ENCODE results near the gene ITPR1. TPM values are rescaled to one million over a fixed set of nuclear protein-coding genes. Genes with fewer than 3 reads are reported as not detected.

ITPR1 gene
- total and polyA plus RNA-seq, 2 experiments from 2014 or later, result 6.8 to 21.0 TPM

DNA sequence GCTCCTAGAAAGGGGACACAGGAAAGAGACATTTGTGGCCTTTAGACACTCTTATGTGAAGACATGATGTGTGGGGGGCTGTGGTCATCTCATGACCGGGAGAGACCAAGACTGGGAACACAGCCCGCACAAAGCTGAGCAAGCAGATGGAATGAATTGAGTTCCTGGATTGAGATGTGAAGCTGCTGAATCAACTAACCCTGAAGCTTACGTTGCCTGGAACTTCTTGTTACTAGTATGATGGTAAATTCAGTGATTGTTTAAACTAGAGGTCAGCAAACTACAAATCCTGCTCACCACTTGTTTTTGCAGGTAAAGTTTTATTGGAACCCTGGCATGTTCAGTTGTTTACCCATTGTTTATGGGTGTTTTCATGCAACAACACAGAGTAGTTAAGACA lies 402.7 kb downstream of the ITPR1 start:
- Histone ChIP-seq H3K4me2 (no peak overlapping the region), H3F3A (replicated peaks; ENCODE audit: low read depth) (no peaks in the 10 kb centered on the region), H3K9me2 (ENCODE audit: insufficient read depth) (no peaks in the 10 kb centered on the region; the same call in 1 of the 2 replicates), H3K36me3 (ENCODE audit: insufficient read depth) (no peaks in the 10 kb centered on the region), H3K27ac (ENCODE audit: low read depth) (no peak overlapping the region), H3K27me3 (ENCODE audit: insufficient read depth) (no peaks in the 10 kb centered on the region), H4K20me1 (replicated peaks; ENCODE audit: insufficient read depth) (no peaks in the 10 kb centered on the region), H3K4me1 (ENCODE audit: insufficient read depth) (no peaks in the 10 kb centered on the region), H3K79me2 (replicated peaks; ENCODE audit: insufficient read depth) (no peaks in the 10 kb centered on the region), H3K4me3 (no peak overlapping the region), H2AFZ (no peak overlapping the region)
- H3K9me3 Mint-ChIP-seq, result no peaks in the 10 kb centered on the region
- no peak for ATAC-seq
- H3K4me3 Mint-ChIP-seq, result no peak overlapping the region
- H3K27me3 Mint-ChIP-seq (ENCODE audit: insufficient read depth, low read depth, poor library complexity), result no peaks in the 10 kb centered on the region
- peaks cover 3% of the 10 kb centered on the region; the same call in 2 of the 3 replicates for H3K4me1 Mint-ChIP-seq
- no peak for DNase-seq (ENCODE audit: low spot score)
- no peak overlapping the region for H3K27ac Mint-ChIP-seq
- no peaks in the 10 kb centered on the region for H3K36me3 Mint-ChIP-seq (ENCODE audit: low read depth)
- TF ChIP-seq, protein P1, sequence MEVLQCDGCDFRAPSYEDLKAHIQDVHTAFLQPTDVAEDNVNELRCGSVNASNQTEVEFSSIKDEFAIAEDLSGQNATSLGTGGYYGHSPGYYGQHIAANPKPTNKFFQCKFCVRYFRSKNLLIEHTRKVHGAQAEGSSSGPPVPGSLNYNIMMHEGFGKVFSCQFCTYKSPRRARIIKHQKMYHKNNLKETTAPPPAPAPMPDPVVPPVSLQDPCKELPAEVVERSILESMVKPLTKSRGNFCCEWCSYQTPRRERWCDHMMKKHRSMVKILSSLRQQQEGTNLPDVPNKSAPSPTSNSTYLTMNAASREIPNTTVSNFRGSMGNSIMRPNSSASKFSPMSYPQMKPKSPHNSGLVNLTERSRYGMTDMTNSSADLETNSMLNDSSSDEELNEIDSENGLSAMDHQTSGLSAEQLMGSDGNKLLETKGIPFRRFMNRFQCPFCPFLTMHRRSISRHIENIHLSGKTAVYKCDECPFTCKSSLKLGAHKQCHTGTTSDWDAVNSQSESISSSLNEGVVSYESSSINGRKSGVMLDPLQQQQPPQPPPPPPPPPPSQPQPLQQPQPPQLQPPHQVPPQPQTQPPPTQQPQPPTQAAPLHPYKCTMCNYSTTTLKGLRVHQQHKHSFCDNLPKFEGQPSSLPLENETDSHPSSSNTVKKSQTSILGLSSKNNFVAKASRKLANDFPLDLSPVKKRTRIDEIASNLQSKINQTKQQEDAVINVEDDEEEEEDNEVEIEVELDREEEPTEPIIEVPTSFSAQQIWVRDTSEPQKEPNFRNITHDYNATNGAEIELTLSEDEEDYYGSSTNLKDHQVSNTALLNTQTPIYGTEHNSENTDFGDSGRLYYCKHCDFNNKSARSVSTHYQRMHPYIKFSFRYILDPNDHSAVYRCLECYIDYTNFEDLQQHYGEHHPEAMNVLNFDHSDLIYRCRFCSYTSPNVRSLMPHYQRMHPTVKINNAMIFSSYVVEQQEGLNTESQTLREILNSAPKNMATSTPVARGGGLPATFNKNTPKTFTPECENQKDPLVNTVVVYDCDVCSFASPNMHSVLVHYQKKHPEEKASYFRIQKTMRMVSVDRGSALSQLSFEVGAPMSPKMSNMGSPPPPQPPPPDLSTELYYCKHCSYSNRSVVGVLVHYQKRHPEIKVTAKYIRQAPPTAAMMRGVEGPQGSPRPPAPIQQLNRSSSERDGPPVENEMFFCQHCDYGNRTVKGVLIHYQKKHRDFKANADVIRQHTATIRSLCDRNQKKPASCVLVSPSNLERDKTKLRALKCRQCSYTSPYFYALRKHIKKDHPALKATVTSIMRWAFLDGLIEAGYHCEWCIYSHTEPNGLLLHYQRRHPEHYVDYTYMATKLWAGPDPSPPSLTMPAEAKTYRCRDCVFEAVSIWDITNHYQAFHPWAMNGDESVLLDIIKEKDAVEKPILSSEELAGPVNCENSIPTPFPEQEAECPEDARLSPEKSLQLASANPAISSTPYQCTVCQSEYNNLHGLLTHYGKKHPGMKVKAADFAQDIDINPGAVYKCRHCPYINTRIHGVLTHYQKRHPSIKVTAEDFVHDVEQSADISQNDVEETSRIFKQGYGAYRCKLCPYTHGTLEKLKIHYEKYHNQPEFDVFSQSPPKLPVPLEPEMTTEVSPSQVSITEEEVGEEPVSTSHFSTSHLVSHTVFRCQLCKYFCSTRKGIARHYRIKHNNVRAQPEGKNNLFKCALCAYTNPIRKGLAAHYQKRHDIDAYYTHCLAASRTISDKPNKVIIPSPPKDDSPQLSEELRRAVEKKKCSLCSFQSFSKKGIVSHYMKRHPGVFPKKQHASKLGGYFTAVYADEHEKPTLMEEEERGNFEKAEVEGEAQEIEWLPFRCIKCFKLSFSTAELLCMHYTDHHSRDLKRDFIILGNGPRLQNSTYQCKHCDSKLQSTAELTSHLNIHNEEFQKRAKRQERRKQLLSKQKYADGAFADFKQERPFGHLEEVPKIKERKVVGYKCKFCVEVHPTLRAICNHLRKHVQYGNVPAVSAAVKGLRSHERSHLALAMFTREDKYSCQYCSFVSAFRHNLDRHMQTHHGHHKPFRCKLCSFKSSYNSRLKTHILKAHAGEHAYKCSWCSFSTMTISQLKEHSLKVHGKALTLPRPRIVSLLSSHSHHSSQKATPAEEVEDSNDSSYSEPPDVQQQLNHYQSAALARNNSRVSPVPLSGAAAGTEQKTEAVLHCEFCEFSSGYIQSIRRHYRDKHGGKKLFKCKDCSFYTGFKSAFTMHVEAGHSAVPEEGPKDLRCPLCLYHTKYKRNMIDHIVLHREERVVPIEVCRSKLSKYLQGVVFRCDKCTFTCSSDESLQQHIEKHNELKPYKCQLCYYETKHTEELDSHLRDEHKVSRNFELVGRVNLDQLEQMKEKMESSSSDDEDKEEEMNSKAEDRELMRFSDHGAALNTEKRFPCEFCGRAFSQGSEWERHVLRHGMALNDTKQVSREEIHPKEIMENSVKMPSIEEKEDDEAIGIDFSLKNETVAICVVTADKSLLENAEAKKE (CRISPR knock-in tag; IDR thresholded peaks at IDR 0.05), result no peak
- TF ChIP-seq ZNF331 (CRISPR knock-in tag; IDR thresholded peaks at IDR 0.05; ENCODE audit: low read depth) (no peak), EZH2phosphoT487 (IDR thresholded peaks at IDR 0.05; ENCODE audit: unreplicated experiment) (no peak), JUNB (IDR thresholded peaks at IDR 0.05; ENCODE audit: unreplicated experiment) (no peak), ZNF114 (CRISPR knock-in tag; IDR thresholded peaks at IDR 0.05) (no peak)
- TF ChIP-seq, protein P2, sequence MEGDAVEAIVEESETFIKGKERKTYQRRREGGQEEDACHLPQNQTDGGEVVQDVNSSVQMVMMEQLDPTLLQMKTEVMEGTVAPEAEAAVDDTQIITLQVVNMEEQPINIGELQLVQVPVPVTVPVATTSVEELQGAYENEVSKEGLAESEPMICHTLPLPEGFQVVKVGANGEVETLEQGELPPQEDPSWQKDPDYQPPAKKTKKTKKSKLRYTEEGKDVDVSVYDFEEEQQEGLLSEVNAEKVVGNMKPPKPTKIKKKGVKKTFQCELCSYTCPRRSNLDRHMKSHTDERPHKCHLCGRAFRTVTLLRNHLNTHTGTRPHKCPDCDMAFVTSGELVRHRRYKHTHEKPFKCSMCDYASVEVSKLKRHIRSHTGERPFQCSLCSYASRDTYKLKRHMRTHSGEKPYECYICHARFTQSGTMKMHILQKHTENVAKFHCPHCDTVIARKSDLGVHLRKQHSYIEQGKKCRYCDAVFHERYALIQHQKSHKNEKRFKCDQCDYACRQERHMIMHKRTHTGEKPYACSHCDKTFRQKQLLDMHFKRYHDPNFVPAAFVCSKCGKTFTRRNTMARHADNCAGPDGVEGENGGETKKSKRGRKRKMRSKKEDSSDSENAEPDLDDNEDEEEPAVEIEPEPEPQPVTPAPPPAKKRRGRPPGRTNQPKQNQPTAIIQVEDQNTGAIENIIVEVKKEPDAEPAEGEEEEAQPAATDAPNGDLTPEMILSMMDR (conservative IDR thresholded peaks at IDR 0.05; ENCODE audit: low read depth in 2 of 2), result no peak

Other genes with a start within 250 kb of the ITPR1 start
- gene SETMAR, start 190.0 kb upstream of the ITPR1 start, total RNA-seq (2014; rRNA removed; shearing (Covaris generic)), result 14.6 and 19.8 TPM in 2 replicates
- 11.2 and 12.9 TPM in 2 replicates for gene SETMAR, start 190.0 kb upstream of the ITPR1 start, polyA plus RNA-seq (2016; fragmentation: Nextera tagmentation; extraction: Ambion mirVana)
- gene SUMF1, start 26.1 kb upstream of the ITPR1 start, total RNA-seq (2014; rRNA removed; shearing (Covaris generic)), result 15.8 and 20.3 TPM in 2 replicates
- gene SUMF1, start 26.1 kb upstream of the ITPR1 start, polyA plus RNA-seq (2016; fragmentation: Nextera tagmentation; extraction: Ambion mirVana), result 6.3 and 6.9 TPM in 2 replicates

Measured in GM23338 (cell line).